HG02759 (cell line): ENCODE results near the gene MYPN.
A peak's percentile ranks its signal among the peaks of the same experiment; 100 is the strongest.
"Not testable (repeated sequence)": the region's sequence is repeated elsewhere in the genome, so short reads cannot be mapped to it uniquely, and the experiment has no call there.

Experiments used
- ATAC-seq: cut with Tn5 transposase; IDR thresholded peaks from one replicate; pipeline ENCODE4 v1.9.1; 2021; ENCODE audit warnings: mild to moderate bottlenecking, moderate library complexity; ENCODE audit not compliant: unreplicated experiment

Gene MYPN, protein sequence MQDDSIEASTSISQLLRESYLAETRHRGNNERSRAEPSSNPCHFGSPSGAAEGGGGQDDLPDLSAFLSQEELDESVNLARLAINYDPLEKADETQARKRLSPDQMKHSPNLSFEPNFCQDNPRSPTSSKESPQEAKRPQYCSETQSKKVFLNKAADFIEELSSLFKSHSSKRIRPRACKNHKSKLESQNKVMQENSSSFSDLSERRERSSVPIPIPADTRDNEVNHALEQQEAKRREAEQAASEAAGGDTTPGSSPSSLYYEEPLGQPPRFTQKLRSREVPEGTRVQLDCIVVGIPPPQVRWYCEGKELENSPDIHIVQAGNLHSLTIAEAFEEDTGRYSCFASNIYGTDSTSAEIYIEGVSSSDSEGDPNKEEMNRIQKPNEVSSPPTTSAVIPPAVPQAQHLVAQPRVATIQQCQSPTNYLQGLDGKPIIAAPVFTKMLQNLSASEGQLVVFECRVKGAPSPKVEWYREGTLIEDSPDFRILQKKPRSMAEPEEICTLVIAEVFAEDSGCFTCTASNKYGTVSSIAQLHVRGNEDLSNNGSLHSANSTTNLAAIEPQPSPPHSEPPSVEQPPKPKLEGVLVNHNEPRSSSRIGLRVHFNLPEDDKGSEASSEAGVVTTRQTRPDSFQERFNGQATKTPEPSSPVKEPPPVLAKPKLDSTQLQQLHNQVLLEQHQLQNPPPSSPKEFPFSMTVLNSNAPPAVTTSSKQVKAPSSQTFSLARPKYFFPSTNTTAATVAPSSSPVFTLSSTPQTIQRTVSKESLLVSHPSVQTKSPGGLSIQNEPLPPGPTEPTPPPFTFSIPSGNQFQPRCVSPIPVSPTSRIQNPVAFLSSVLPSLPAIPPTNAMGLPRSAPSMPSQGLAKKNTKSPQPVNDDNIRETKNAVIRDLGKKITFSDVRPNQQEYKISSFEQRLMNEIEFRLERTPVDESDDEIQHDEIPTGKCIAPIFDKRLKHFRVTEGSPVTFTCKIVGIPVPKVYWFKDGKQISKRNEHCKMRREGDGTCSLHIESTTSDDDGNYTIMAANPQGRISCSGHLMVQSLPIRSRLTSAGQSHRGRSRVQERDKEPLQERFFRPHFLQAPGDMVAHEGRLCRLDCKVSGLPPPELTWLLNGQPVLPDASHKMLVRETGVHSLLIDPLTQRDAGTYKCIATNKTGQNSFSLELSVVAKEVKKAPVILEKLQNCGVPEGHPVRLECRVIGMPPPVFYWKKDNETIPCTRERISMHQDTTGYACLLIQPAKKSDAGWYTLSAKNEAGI (N-terminal part only)

GRCh38 chr10:68109331-68109730 is at the start of gene MYPN:
Gene MYPN, plus strand, starts transcription at chr10:68109488. Its CDS starts 11,951 bp downstream, at chr10:68121439.
- no peak for ATAC-seq

- no peak for ATAC-seq
These were observed 42.3 kb upstream of the MYPN start for GRCh38 chr10:68067029-68067428.

GRCh38 chr10:68067508-68067907 is 41.8 kb upstream of the MYPN start:
- no peak for ATAC-seq

GRCh38 chr10:68073631-68074030 is 35.7 kb upstream of the MYPN start:
- no peak for ATAC-seq

GRCh38 chr10:68074031-68074774 is 35.1 kb upstream of the MYPN start:
- ATAC-seq: no peak

GRCh38 chr10:68074775-68075549 is 34.3 kb upstream of the MYPN start, which contains the start of gene HERC4:
Gene HERC4, minus strand, starts transcription at chr10:68075283. Its CDS starts 2,175 bp downstream, at chr10:68073108.
- peak; percentile 93 for ATAC-seq

- no peak for ATAC-seq
These were observed 33.7 kb upstream of the MYPN start for GRCh38 chr10:68075550-68076004.

DNA sequence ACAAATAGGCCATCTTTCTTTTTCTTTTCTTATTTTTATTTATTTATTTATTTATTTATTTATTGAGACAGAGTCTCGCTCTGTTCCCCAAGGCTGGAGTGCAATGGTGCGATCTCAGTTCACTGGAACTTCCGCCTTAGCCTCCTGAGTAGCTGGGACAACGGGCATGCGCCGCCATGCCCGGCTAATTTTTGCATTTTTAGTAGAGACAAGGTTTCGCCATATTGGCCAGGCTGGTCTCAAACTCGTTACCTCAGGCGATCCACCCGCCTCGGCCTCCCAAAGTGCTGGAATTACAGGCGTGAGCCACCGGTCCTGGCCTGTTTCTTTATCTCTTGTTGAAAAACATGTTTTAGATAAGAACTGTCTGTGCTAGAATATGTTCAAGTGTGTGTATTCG is 33.2 kb upstream of the MYPN start:
- ATAC-seq: not testable (repeated sequence)

- no peak for ATAC-seq
These were observed 32.3 kb upstream of the MYPN start for GRCh38 chr10:68077026-68077425.

DNA sequence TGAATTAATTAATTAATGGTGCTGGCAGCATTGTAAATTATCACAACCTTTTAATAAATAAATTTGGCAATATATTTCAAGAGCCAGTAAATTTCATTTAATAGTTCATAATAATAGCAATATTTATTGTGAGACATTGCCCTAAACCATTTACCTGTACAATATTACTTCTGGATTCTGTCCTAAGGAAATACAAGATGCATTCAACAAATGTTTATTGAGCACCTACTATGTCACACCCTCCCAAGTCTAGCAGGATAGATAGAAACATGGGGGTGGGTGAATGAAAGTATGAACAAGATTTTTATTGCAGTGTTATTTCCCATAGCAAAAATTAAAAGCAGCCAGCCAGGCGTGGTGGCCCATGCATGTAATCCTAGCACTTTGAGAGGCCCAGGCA is 29.9 kb upstream of the MYPN start:
- no peak for ATAC-seq

DNA sequence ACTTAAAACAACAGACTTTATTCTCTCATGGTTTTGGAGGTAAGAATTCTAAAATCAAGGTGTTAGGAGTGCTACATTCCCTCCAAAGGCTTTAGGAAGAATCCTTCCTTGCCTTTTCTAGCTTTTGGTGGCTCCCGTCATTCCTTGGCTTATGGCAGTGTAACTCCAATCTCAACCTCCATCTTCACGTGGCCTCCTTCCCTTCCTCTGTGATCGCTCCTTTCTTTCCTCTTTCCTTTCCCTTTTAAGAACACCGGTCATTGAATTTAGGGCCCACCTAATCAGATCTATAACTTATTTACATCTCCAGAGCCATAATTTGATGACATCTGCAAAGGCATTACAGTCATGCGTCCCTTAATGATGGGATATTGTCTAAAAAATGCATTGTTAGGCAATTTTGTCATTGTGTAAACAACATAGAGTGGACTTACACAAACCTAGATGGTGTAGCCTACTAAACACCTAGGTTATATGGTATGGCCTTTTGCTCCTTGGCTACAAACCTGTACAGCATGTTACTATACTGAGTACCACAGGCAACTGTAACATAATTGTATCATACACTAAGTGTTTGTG is 28.3 kb upstream of the MYPN start:
- no peak for ATAC-seq

GRCh38 chr10:68081916-68082315 is 27.4 kb upstream of the MYPN start:
- ATAC-seq: no peak

DNA sequence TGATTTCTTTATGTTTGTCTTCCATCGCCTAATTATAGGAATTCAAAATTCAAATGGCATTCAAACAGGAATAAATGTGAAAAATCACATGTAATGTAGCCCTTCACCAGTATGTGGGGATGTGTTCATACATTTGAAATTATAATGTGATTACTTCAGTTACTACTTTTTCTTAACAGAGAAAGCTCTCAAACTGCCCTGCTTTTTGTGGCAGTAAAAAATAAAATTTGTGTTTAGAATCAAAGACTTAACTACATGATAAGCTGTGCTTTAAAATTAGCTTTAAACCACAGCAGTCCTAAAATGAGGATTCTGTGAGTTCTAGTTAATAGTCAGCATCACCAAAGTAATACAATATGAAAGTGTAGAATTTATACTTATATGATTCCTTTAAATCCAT is 26.4 kb upstream of the MYPN start:
- no peak for ATAC-seq

GRCh38 chr10:68083953-68084352 is 25.3 kb upstream of the MYPN start:
- ATAC-seq: no peak

GRCh38 chr10:68084469-68084868 is 24.8 kb upstream of the MYPN start:
- ATAC-seq: no peak

- ATAC-seq: no peak
These were observed 23.3 kb upstream of the MYPN start for GRCh38 chr10:68086011-68086410.

DNA sequence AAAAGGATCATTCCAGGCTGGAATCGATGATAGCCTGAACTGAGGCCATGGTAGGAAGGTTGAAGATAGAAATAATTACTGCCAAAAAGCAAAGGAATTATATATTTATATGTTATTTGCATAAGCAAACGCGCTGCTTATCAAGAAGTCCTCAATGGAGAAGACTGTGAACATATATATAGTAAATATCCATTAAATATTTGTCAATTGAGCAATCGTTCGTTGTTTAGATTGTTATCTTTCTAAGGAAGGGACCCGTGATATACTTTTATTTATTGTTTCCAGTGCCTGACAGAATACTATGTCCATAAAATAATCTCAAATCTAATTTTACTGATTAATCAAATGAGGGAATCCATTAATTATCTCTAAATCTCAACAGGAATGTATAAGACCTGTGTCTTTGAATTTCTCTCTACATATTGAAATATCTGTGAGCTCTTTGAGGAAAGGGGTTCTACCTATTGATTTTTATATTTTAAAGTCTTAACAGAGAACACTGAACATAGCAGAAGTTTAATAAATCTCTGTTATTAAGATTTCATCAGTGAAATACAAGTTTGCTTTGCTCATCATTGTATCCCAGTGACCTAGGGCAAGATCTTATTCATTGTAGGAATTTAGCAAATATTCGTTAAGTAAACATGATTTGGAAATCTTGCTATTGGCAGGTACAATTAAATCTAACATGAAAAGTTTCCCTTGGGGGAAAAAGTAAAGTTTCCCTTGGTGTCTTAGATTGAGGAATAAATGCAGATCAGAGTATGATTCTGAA is 22.2 kb upstream of the MYPN start:
- no peak for ATAC-seq

GRCh38 chr10:68087685-68088401 is 21.4 kb upstream of the MYPN start:
- no peak for ATAC-seq
